PFSK-1 (cell line): ENCODE results near the gene CRB1.

Experiments
- POLR2AphosphoS5 ChIP-seq: IDR thresholded peaks from 2 replicates; pipeline ENCODE4 v1.6.1; 2012; ENCODE audit warnings: low read depth, mild to moderate bottlenecking, control low read depth, low read length, moderate library complexity
- SIN3A ChIP-seq: IDR thresholded peaks from 2 replicates; pipeline ENCODE4 v1.6.1; 2012; ENCODE audit warnings: mild to moderate bottlenecking, low read length, moderate library complexity, borderline replicate concordance; ENCODE audit not compliant: insufficient read depth
- TF ChIP-seq, protein P1 (sequence below), 2 experiments: IDR thresholded peaks; 2 replicates each; pipeline versions ENCODE4 v1.6.1 to v1.8.0; 2011 to 2012; ENCODE audit warnings: low read depth in 2 of 2, low read length in 2 of 2, control low read depth in 1 of 2, inconsistent platforms in 1 of 2, mild to moderate bottlenecking in 1 of 2, moderate library complexity in 1 of 2; ENCODE audit not compliant: insufficient read depth in 1 of 2

DNA sequence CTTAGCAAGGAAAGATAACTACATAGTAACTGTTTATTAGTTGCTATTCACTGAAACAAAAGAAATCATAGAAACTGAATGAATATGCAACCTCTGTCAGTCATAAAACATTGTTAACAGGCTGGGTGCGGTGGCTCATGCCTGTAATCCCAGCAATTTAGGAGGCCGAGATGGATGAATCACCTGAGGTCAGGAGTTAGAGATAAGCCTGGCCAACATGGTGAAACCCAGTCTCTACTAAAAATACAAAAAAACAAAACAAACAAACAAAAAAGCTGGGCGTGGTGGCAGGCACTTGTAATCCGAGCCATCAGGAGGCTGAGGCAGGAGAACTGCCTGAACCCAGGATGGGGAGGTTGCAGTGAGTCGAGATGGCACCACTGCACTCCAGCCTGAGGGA lies 44.1 kb downstream of the CRB1 start:
- TF ChIP-seq, protein P1, sequence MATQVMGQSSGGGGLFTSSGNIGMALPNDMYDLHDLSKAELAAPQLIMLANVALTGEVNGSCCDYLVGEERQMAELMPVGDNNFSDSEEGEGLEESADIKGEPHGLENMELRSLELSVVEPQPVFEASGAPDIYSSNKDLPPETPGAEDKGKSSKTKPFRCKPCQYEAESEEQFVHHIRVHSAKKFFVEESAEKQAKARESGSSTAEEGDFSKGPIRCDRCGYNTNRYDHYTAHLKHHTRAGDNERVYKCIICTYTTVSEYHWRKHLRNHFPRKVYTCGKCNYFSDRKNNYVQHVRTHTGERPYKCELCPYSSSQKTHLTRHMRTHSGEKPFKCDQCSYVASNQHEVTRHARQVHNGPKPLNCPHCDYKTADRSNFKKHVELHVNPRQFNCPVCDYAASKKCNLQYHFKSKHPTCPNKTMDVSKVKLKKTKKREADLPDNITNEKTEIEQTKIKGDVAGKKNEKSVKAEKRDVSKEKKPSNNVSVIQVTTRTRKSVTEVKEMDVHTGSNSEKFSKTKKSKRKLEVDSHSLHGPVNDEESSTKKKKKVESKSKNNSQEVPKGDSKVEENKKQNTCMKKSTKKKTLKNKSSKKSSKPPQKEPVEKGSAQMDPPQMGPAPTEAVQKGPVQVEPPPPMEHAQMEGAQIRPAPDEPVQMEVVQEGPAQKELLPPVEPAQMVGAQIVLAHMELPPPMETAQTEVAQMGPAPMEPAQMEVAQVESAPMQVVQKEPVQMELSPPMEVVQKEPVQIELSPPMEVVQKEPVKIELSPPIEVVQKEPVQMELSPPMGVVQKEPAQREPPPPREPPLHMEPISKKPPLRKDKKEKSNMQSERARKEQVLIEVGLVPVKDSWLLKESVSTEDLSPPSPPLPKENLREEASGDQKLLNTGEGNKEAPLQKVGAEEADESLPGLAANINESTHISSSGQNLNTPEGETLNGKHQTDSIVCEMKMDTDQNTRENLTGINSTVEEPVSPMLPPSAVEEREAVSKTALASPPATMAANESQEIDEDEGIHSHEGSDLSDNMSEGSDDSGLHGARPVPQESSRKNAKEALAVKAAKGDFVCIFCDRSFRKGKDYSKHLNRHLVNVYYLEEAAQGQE (IDR thresholded peaks at IDR 0.05; ENCODE audit: insufficient read depth in 1 of 2, low read depth in 2 of 2, low read length in 2 of 2) = no peak
- TF ChIP-seq POLR2AphosphoS5 = no peak
- no peak for TF ChIP-seq SIN3A
